ENCODE results near the gene FGGY.
"Not testable (repeated sequence)": the region's sequence is repeated elsewhere in the genome, so short reads cannot be mapped to it uniquely, and the experiment has no call there.

The FGGY gene

DNA sequence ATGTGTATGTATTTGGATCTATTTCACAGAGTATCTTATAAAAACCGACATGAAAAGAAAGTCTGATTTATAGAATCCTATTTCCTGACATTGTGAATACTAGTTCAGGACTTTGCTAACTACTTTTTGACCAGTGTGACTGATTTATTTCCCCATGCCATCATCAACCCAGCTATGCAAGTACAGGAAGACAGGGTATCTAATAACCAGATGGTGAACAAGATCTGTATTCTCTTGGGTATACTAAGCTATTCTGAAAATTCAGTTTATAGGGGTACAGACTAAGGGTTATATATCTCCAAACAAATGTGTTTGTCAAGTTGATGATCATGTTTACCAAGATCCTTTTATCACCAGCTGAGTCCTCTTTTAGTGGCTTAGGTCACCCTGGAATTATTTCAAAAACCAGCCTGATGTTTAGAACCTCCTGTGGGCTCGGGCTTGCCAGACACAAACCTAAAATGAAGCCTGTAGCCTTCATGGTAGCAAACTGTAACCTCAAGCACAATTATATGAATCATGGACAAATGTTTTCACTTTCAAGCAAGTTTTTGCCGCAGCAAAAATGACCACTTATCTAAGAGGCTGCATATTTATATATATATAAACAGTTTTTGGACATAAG is 185.1 kb downstream of the FGGY start:
- DNase-seq (ENCODE audit: low read depth, low spot score), result no peak

DNA sequence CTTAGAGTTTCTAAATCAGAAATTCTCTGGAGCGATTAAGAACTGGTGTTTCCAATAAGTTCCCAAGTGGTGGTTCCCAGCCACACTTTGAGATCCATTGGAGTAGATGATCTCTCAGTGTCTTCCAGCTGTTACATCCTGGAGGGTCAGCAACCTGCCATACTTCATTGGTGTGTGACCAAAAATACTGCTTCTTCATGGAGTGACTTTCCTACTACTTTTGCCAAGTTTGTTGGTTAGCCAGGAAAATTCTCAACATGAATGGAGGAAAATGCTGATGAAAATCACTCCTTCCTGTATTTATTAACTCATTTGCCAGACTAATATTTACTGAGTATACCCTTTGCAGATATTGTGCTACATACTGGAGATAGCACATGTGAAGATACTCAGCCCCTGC is 186.1 kb downstream of the FGGY start:
- DNase-seq (ENCODE audit: low read depth, low spot score), result no peak

DNA sequence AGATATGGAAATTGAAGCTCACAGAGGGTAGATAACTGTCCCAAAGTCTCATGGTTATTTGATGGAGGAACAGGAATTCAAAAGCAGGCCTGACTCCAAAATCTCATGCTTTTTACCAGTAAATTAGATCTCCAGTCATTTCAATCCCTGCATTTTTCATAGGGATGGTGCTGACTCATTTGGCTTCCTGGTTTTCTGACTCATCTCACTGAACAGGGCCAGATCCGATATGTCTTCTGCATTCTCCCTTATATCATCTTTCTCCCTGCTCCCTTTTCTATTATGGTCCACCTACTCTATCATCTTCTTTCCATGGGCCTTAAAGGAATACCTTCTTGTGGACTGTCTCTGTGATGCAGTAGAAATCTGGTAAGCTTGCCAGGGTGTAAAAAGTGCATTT is 187.2 kb downstream of the FGGY start:
- no peak for DNase-seq (ENCODE audit: low read depth, low spot score)

DNA sequence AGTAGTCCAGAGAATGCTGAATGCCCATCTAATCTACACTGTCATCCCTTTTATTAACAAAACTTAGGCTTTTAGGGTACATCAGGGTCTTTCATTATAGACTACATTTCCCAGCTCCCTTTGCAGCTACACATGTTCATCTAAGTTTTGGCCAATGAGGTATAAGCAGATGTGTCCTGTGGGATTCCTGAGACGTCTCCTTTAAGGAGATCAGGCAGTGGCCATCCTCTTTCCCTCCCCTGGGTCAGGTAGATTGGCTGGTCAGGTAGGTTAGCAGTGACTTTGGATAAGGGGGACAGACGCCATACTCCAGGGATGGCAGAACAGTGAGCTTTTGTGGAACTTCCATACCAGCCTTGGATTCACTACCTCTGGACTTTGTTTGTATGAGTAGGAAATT is 188.3 kb downstream of the FGGY start:
- DNase-seq (ENCODE audit: low read depth, low spot score), result no peak

DNA sequence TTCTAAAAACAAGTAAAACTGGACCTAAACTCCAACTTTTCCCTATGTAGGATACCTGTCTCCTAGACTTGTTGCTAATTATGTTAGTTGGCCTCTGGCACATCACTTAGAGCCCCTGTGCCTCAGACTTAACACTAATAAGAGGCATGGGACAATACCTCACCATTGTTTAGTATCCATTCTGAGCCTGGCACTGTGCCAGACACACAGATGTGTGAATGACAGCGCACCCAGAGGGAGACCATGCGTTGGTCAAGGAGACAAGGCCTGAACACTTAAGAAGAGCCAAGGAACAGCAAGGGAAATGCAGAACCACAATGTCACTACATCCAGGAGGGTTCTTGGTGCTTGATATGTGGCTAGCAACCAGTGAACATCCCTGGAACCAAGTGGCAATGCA is 189.1 kb downstream of the FGGY start:
- no peak for DNase-seq (ENCODE audit: low read depth, low spot score)

DNA sequence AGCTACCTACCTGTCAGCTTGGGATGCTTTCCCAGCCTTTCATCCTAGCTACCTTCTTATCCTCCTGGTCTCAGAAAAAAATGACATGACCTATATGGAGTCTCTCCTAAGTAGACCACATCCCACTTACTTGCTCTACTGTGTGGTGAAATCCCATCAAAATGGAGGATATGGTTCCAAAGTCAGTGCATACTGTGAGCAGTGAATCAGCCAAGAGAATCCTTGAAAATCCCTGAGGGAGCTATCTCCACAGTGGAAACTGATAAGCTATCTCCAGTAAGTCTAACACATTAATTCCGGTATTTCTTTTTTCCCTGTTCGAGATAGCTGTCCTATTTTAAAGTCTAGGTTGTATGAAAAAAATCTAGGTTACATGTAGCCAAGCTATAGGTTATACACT is 189.7 kb downstream of the FGGY start:
- no peak for DNase-seq (ENCODE audit: low read depth, low spot score)

DNA sequence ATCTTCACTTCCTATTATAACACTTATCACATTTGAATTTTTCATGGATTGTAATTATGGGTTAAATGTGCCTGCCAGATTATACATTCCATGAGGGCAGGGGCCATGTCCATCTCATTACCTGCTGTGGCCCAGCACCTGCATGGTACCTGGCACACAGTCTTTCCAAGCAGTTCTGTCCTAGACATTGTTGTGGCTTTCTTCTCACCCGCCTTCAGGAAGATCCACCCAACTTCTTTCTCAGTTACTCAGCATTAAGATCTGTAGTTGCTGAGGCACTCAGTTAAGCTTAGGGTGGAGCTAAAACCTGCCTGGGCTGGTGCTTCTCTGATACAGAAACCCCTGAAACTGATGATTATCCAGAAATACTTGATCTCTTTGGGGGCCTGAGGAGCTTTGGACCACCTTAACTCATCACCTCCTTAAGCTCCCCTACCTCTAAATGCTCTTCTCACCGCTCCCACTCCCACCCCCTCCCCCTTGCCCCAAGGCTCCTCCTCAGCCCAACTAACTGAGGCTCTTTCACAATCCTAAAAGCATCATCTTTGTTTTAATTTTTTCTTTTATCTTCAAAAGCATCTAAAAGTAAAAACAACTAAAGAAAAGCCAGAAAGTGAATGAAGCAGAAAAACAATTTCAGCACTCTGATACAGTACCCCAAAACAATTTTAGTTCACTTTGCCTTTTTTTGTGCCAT is 190.6 kb downstream of the FGGY start:
- DNase-seq (ENCODE audit: low read depth, low spot score), result no peak

DNA sequence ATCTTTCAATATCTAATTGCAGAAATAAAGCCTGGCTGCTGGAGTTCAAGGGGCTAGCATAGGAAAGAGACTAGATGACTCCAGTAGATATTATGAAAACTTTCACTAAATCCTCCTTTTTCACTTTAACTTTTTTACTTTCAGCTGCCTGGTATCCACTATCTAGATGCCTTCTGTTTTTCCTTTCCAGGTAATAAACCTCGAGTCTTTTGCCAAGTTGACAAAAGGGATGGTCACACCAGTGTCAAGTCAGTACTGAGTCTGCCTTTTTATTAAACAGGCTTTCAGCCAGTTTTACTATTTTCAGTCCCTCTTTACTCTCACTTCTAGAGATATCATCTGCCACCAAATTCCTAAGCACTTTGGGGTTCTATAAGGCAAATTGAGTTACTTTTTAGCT is 195.6 kb downstream of the FGGY start:
- no peak for DNase-seq (ENCODE audit: low read depth, low spot score)

DNA sequence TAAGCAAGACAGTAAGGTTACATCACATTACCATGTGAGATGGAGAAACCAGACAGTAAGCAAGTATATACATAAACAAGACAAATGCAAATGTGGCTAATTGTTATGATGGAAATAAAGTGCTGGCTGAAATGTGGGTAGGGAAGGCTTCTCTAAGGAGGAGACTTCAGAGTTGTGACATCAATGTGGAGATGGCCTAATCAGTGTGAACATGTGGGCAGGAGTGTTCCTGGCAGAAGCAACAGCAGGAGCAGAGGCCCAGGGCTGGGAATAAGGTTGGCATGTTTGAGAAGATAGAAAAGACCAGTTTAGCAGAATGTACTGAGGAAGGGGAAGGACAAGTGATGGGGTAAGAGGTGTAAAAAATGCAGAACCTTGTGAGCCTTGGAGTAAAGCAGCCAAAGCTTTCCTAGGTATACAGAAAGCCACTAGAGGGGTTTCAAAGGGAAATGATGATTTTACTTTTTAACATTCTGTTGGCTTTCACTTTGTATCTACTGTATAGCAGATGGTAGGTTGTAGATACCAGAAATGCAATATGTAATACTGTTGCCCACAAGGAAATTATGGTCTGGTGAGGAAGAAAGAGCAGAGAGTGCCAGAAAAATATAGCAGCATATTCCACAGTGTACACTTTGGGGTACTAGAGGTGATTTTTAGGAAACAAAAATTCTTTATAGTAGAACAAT is 197.4 kb downstream of the FGGY start:
- DNase-seq (ENCODE audit: low read depth, low spot score), result no peak

DNA sequence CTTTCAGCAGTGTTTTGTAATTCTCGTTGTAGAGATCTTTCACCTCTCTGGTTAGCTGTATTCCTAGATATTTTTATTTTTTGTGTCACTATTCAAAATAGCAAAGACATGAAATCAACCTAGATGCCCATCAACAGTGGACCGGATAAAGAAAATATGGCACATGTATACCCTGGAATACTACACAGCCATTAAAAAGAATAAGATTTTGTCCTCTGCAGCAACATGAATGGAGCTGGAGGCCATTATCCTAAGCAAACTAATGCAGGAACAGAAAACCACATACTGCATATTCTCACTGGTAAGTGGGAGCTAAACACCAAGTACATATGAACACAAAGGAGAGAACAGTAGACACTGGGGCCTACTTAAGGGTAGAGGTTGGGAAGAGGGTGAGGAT is 199.3 kb downstream of the FGGY start:
- not testable (repeated sequence) for DNase-seq (ENCODE audit: low read depth, low spot score)

DNA sequence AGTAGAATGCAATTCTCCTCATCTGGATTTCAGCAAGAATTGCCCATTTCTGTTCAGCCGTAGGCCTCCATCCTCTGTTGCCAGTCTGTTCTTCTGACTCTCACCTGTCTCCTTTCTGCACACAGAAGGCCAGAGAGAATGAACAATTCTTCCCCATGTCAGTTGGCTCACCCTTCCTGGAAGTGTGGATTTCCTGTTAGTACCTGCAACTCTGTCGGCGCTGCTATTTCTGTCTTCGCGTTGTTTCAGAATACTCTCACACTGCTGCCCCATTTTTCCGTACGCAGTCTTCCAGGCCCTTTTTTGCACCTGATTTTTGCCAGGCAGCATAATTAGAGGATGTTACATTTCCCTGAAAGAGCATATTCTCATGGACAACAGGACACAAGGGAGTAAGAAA is 200.7 kb downstream of the FGGY start:
- no peak for DNase-seq (ENCODE audit: low read depth, low spot score)

DNA sequence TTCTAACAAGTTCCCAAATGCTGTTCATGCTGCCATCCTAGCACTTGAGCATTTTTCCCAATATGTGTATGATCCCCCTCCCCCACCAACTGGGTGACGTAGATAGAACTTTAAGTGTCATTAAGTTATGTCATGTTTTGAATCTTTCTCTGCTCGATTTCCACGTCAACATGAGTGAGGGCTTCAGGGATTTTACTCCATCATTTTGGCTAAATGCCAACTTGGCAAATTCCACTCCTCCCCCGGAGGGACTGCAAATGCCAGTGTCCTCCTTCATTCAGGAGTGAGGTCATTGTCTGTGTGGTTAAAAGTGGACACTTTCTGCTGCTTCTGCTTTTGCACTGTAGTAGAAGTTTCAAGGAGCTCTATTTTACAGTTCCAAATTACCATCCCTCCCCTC is 201.7 kb downstream of the FGGY start:
- DNase-seq (ENCODE audit: low read depth, low spot score), result no peak

DNA sequence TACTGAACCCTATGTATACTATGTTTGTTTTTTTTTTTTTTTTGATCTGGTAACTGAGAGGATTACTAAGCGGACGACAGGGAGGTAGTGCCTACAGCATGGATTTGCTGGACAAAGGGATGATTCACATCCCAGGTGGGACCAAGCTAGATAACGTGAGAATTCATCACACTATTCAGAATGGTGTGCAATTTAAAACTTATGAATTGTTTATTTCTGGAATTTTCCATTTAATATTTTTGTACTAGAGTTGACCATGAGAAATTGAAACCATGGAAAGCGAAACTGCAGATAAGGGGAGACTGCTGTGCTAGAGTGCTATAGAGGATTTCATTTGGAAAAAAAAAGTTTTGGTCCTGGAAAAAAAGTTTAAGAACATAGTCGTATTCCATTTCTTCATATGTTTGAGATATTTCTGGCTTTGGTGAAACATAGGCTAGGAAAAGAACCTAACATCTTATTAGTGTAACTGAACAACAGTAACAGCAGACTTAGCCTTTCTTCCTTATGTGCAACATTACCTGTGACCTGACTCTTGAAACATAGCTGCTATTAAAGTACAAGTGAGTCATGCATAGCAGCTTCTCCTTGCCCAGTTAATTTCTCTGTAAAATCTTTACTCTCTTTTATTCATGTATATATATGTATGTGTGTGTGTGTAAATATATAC is 202.5 kb downstream of the FGGY start:
- no peak for DNase-seq (ENCODE audit: low read depth, low spot score)

DNA sequence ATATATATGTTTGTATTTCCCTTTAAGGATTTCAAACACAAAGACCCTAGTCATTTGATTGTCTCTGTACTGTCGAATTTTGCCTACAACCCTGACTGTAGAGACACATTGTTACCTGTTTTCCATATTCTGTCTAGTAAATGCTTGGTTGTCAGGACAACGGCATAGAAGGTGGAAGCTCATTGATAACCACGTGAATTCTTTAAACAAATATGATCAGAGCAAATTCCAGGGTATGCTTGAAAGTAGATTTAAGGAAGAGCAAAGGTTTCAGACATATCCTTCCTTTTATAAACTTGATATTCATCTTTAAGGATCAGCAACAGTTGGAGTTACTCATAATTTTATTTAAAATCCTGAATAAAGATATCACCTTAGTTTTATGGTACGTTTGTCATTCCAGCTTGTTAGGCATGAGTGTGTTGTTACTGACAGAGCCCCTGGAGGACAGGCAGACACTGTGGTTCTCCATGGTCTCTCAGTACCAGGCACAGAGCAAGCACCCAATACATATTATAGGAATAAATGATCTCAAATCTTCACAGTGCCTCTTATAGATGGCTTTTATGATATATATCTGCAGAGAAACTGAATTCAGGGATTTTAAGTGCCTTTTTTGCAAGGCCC is 203.2 kb downstream of the FGGY start:
- no peak for DNase-seq (ENCODE audit: low read depth, low spot score)

DNA sequence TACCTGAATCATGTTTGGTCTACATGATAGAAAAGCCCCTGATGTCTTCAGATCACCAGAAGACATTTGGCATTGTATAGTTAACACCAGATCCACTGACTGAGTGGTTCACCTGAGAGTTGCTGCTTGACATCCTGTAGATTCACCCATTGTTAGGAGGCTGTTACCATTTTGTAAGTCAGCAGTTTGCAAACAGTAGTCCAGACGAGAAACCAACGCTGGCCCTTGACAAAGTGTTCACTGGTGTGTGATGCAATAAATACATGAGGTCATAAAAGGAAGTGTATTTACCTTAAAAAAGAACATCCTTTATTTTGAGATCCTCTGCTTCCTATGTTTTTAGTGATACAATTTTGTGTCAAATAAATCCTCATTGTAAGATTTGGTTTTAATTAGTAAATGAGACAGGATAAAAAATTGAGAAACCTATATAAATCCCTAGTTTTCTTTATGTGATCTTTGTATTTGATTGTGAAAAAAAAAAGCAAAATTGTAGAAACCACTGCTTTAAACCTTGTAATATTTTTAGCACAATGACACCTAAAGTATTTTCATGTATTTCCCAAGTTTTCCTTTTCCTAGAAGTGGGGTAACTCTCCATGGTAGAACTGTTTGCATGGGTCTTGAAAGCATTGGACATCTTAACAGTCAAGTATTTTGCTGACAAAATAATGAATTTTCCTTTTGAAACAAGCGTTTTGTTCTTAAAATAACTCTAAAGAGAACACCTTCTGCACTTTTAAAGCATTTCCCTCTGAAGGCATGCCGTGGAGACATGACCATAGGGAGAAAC is 204.3 kb downstream of the FGGY start:
- DNase-seq (ENCODE audit: low read depth, low spot score), result no peak

DNA sequence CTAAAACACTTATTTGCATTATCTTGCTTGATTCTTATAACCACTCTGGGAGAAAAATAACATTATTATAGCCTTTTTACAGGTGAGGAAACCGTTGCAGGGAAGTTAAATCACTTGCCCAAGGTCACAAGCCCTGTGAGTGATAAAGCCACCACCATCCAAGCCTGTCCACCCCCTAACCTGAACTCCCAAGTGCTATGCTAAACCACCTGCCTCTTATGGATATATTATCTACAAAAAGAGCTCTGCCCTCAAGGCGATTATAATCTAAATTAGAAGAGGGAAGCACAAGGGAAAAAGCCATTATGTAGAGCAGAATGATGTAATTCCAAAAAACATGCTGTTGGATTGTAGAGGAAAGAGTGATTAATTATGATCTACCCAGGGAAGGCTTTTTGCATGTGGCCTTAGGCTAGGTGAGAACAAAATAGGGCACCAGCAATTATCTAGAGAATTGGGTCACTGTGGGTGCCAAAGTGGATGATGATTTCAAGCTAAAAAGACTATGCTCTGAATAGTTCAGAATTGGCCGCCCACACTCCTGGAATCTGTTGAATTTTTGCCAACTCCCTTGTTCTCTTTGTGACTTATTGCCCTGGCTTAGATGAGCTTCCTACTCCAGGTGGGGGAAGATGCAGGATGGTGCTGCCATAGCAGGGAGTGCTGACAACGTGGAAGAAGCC is 205.3 kb downstream of the FGGY start:
- no peak for DNase-seq (ENCODE audit: low read depth, low spot score)

DNA sequence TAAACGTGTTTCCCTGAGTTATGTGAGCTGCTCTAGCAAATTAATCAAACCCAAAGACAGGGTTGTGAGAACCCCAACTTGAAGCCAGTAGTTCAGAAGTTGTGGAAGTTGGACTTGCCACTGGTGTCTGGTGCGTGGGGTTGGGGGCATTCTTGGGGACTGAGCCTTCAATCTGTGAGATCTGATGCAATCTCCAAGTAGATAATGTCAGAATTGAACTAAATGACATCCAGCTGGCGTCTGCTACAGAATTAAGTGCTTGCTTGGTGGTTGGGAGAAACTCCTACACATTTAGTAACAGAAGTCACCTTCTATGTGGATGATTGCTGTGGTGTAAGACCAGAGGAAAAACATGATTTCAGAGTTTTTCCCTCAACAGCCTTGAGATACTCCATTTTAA is 207.4 kb downstream of the FGGY start:
- DNase-seq (ENCODE audit: low read depth, low spot score), result no peak

DNA sequence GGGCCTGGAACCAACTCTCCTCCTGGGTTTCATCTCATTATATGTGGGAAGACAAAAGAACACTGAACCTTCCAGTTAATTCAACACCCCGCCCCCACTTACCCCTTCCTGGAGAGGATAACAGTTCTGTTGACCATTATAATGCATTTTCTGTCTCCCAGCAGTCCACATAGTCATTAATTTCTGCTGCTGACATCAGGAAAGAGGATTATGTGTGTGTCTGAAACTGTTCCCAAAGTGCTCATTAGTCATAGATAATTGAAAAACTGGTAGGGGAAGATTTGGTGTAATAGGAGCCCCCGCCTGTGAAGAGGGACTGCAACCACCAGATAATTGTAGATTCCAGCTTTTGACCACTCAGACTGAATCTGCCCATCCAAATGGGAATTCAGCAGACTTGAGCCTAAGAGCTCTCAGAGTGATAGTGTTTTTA is 208.7 kb downstream of the FGGY start:
- no peak for DNase-seq (ENCODE audit: low read depth, low spot score)

DNA sequence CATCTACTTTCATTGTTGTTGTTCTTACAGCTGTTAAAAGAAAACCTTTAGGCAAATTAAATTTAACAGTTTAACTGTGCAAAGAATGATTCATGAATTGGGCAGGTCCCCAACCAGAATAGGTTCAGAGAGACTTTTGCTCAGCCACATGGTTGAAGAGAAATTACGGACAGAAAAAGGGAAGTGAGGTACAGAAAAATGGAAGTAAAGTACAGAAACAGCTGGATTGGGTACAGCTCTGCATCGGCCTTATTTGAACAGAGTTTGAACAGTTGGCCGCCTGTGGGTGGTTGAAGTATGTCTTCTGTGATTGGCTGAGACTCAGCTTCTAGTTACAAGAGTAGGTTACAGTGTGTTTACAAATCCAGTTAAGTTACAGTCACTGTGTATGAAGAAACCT is 210.1 kb downstream of the FGGY start:
- no peak for DNase-seq (ENCODE audit: low read depth, low spot score)

DNA sequence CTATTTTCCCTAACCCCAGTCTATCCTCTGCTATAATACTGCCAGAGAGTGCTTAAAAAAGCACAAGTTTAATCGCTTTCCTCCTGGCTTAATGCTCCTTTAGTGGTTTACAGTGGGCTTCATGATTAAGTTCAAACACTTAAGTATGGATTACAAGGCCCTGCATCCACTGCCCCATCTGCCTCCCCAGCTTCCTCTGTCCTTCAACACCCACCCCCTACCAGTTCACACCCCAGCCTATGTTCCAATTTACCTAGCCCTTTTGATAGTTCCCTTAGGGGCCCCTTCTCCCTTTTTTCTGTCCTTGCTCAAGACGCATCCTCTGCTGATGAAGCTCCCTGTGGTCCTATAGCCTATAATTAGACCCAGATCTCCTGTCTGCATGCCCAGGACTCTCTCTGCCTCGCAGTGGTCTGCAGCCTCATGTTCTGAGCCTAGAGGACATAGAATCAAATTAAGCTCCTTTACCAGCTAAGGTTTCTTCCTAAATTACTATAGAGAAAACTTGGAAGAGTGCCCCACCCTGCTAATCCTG is 212.5 kb downstream of the FGGY start:
- DNase-seq (ENCODE audit: low read depth, low spot score), result no peak
